ENCODE data around the gene FOXP1.
"Not testable (repeated sequence)": the region's sequence is repeated elsewhere in the genome, so short reads cannot be mapped to it uniquely, and the experiment has no call there.

FOXP1 gene

DNA sequence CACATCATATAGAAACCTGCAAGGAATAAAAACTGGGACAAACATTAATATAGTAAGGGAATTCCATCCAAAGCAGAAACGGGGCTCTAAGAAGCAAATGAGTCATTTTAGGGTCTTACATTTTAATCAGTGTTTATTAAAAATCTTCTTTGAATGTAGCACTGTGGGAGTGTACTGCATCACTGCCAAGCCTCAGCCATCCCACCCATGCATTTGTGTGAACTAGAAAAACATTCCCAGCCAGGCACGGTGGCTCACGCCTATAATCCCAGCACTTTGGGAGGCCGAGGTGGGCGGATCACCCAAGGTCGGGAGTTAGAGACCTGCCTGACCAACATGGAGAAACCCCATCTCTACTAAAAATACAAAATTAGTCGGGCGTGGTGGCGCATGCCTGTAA lies 57.1 kb downstream of the FOXP1 start:
- DNase-seq, result not testable (repeated sequence)

GRCh38 chr3:71525391-71525790 lies 58.1 kb downstream of the FOXP1 start:
- no peak for DNase-seq

- DNase-seq, result no peak
These were observed 58.9 kb downstream of the FOXP1 start for GRCh38 chr3:71524672-71525071.

GRCh38 chr3:71523628-71524027 lies 59.9 kb downstream of the FOXP1 start:
- no peak for DNase-seq

GRCh38 chr3:71521940-71522876 lies 61.3 kb downstream of the FOXP1 start:
- DNase-seq, result no peak

DNA sequence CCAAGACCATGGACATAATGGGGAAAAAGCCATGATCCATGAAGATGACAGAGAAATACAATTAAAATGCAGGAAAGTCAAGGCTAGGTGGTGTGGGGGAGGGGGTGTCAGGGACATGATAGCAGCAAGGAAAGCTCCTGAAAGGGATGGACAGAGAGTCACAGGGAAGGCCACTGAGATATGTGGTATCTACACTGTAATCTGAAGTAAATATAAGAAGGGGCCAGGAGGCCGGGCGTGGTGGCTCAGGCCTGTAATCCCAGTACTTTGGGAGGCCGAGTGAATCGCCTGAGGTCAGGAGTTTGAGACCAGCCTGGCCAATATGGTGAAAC lies 62.5 kb downstream of the FOXP1 start:
- DNase-seq, result no peak

GRCh38 chr3:71520161-71521020 lies 63.1 kb downstream of the FOXP1 start:
- no peak for DNase-seq

- DNase-seq, result no peak
These were observed 65.4 kb downstream of the FOXP1 start for GRCh38 chr3:71518089-71518488.

DNA sequence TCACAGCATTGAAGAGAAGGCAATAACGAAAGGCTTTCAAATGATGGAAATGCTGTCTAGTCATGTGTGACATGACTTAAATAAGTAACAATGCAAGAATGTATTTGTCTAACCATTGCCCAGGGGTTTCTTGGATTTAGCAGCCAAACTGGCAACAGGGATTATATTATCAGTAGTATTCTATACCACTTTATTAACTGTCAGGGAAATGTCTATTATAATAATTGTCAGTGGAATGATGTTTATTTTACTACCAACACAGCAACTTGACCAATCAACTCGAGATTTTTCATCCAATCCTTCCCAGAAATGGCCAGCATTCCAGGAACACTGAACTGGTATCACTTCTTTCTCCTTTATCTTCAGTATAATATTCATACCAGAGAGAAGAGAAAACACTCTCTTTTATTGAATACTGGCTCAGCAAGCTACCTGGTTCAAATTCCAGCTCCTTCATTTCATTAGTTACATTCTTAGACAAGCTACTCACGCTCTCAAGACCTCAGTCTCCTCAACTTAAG lies 66.2 kb downstream of the FOXP1 start:
- no peak for DNase-seq

- no peak for DNase-seq
These were observed 67.7 kb downstream of the FOXP1 start for GRCh38 chr3:71515636-71516365.

- no peak for DNase-seq
These were observed 68.9 kb downstream of the FOXP1 start for GRCh38 chr3:71514621-71515020.

DNA sequence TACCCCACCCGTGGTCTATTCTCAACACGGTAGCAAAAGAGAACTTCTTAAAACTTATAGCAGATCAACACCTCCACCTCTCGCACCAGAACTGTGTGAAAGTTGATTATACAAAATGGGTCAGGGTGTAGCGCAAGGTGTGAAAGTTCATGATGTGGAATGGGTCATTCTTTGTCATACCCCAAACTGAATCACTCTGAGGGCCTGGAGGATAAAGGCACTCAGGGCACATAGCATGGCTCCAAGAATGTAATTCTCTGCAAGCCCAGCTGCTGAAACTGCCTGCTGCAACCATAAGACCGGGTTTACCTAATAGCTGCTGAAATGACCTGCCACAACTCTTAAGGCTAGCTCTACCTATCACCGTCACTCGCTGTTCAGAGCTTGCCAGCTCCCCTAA lies 70.0 kb downstream of the FOXP1 start:
- DNase-seq, result no peak

- DNase-seq, result no peak
These were observed 70.4 kb downstream of the FOXP1 start for GRCh38 chr3:71513081-71513480.

- DNase-seq, result no peak
These were observed 71.0 kb downstream of the FOXP1 start for GRCh38 chr3:71512544-71512943.

DNA sequence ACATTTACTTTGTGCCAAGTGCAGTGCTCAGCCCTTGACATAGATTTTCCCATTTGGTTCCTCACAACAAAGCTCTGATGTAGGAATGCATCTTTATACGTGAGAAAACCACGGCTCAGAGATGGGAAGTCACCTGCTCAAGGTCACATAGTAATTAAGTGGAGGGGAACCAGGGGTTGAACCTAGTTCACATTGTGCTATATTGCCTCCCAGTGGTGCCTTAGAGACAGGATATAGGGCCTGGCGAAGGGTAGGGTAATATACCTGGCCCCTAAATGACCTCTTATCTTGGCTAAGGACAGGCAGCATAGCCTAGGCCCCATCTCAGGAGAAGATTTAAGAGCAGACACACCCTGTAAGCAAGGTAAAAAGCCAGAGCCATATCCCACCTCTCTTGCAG lies 71.5 kb downstream of the FOXP1 start:
- peak; percentile 27 for DNase-seq

DNA sequence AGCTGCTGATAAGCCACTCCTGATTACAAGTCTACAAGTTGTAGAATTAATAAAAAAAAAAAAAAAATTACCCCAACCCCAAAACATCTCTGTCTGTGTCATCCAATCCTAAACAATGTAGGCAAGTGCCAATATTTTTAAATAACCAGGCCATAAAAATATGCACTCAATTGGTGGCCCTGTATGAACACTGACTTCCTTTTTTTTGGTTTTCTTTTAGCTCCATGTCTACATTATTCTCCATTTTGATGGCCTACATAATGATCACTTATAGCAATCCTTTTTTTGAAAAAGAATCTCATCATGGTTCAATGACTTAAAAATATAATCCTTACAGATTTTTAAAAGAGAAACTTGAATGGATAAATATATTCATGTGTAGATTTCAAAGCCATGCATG lies 72.1 kb downstream of the FOXP1 start:
- no peak for DNase-seq

DNA sequence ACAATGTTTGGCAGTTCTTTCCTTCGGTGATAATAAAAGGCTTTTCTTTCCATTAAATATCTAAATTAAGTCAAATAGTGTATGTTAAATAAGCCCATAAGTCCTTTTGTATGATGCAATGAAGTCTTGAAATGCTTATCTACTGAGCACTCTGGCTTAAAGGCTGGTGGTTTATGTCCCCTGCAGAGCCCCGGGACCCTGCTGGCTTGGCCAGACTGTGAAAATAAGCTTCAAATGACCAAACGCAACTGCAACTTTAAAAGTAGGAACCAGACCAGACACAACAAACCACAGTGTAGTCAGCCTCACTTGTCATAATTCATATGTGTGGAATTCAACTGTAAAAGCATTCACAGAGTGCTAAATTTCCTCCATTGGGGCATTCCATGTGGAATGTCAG lies 72.5 kb downstream of the FOXP1 start:
- DNase-seq, result no peak

- DNase-seq, result no peak
These were observed 73.0 kb downstream of the FOXP1 start for GRCh38 chr3:71510510-71510909.

- DNase-seq, result no peak
These were observed 74.5 kb downstream of the FOXP1 start for GRCh38 chr3:71509066-71509465.

DNA sequence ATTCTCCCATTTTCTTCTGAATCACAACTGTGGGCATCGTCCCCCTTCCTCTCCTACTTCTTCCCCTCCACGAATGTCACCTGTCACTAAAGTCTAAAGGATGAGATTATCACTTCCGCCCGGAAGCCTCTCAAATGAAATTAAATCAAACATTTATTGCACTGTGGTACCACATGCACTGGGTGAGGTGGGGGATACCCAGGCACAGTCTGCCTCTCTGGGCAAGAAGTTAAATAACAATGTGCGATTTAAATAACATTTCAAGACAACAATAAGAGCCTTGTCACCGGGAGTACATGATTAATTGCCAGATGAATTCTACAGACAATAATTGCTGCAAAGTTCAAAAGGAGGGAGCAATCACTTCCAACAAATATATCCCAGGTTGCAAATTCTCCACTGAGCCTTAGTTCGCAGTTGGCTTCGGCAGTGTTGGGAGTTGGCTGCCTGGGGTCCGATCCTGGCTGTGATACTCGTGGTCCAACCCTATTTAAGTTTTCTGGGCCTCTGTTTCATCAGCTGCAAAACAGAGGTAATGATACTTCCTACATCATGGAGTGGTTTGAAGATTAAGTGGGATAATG lies 77.7 kb downstream of the FOXP1 start:
- DNase-seq, result no peak

GRCh38 chr3:71504250-71505036 lies 79.1 kb downstream of the FOXP1 start:
- DNase-seq, result peak; percentile 46
